ENCODE measurements around the gene KRTAP4-2. TPM values are rescaled to one million over a fixed set of nuclear protein-coding genes. Genes with fewer than 3 reads are reported as not detected.

KRTAP4-2 gene
- total and polyA plus RNA-seq, 2 donors (not counting 3 experiments of a cell fraction or from before 2014, with no cell fraction given): not detected

DNA sequence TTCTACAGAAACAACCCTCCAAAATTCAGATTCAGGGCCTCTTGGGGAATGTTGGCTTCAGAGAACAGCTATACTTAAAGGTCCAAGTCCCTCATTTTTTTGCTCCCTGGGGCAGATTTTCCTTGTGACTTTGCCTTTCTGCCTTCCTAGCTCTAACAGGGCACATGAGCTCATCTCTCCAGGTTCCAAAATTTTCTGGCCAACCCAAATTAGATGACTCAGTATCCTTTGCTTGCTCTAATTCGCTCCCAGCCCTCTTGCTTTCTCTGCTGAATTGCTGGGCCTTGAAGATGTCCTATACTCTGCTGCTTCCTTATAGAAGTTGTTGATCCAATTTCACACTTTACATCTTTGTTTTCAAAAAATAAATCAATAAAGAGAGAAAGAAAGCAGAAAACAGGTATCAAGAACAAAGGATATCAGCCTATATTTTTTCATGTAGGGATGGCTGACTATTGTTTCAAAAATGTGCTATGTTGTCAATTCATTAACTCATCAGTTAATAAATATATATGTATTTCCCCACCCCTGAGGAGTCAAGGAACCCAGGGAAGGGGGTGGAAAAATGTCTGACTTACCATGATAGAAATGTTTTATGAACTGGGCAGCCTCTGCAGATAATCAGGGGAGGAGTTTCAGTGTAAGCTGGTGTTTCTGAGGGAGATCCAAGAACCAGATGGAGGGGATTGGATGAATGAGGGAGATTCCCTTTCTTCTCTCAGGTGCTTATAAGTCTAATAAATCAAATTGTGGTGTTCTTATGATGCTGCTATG is 1.0 kb upstream of the KRTAP4-2 start:
- Histone ChIP-seq H3K4me2 (ENCODE audit: insufficient read depth, low read length) (no peak overlapping the region), H3K79me2 (ENCODE audit: control insufficient read depth, insufficient read depth, low read length) (no peaks in the 10 kb centered on the region), H3K4me3 (replicated peaks in 1 of 3; ENCODE audit: insufficient read depth in 1 of 3, low read depth in 1 of 3, low read length in 3 of 3) (no peak overlapping the region), H2AFZ (ENCODE audit: low read depth, low read length) (no peak overlapping the region), H3K9me3 (replicated peaks; ENCODE audit: control insufficient read depth, insufficient read depth, low read length) (no peaks in the 10 kb centered on the region), H3K27ac (ENCODE audit: insufficient read depth, low read depth, low read length) (no peak overlapping the region), H3K9ac (replicated peaks; ENCODE audit: extremely low read depth, insufficient read depth, low read length) (no peak overlapping the region), H3K27me3 (ENCODE audit: control insufficient read depth in 2 of 2, insufficient read depth in 2 of 2, low read length in 2 of 2) (no peaks in the 10 kb centered on the region), H4K20me1 (replicated peaks; ENCODE audit: control insufficient read depth, extremely low read depth, insufficient read depth, low read length) (no peaks in the 10 kb centered on the region), H3K36me3 (ENCODE audit: control insufficient read depth in 2 of 2, extremely low read depth in 1 of 2, insufficient read depth in 2 of 2, low read length in 2 of 2) (no peaks in the 10 kb centered on the region), H3K4me1 (ENCODE audit: control insufficient read depth, extremely low read depth, insufficient read depth, low read length) (no peaks in the 10 kb centered on the region), H3K9me1 (replicated peaks; ENCODE audit: control insufficient read depth, extremely low read depth, insufficient read depth, low read length) (no peaks in the 10 kb centered on the region)
- TF ChIP-seq POLR2A (IDR thresholded peaks at IDR 0.05; ENCODE audit: low read depth, low read length) (no peak), EZH2 (IDR thresholded peaks at IDR 0.05; ENCODE audit: borderline replicate concordance, low read depth, low read length, severe bottlenecking) (no peak), JUN (IDR thresholded peaks at IDR 0.05; ENCODE audit: borderline replicate concordance, insufficient read depth, insufficient read length, low read depth) (no peak), FOS (IDR thresholded peaks at IDR 0.05; ENCODE audit: borderline replicate concordance, insufficient read depth, low read length) (no peak), GATA2 (IDR thresholded peaks at IDR 0.05; ENCODE audit: insufficient read depth, insufficient read length, low read depth, low read length) (no peak), MYC (IDR thresholded peaks at IDR 0.05; ENCODE audit: low read depth, low read length) (no peak), POLR2AphosphoS5 (IDR thresholded peaks at IDR 0.05; ENCODE audit: insufficient read depth, low read depth, low read length) (no peak)
- TF ChIP-seq, protein P1, sequence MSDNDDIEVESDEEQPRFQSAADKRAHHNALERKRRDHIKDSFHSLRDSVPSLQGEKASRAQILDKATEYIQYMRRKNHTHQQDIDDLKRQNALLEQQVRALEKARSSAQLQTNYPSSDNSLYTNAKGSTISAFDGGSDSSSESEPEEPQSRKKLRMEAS (IDR thresholded peaks at IDR 0.05; ENCODE audit: insufficient read depth, insufficient read length): no peak
- TF ChIP-seq, protein P2, sequence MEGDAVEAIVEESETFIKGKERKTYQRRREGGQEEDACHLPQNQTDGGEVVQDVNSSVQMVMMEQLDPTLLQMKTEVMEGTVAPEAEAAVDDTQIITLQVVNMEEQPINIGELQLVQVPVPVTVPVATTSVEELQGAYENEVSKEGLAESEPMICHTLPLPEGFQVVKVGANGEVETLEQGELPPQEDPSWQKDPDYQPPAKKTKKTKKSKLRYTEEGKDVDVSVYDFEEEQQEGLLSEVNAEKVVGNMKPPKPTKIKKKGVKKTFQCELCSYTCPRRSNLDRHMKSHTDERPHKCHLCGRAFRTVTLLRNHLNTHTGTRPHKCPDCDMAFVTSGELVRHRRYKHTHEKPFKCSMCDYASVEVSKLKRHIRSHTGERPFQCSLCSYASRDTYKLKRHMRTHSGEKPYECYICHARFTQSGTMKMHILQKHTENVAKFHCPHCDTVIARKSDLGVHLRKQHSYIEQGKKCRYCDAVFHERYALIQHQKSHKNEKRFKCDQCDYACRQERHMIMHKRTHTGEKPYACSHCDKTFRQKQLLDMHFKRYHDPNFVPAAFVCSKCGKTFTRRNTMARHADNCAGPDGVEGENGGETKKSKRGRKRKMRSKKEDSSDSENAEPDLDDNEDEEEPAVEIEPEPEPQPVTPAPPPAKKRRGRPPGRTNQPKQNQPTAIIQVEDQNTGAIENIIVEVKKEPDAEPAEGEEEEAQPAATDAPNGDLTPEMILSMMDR (IDR thresholded peaks at IDR 0.05; ENCODE audit: extremely low read depth in 1 of 2, insufficient read depth in 1 of 2, low read depth in 1 of 2, low read length in 2 of 2): no peak
- FAIRE-seq: no peak
- CTCF ChIA-PET: interaction anchor here (1.0 kb wide), 1 partner anchor 322 kb away, joined by 3 read pairs; no protein-coding TSS in a partner anchor
- DNase-seq (ENCODE audit: low read depth, low spot score): no peak
- no TSS peak for BruUV-seq (replicated peaks)
- intact Hi-C loops (cut with micrococcal nuclease) (no loop called here), dilution Hi-C loops (cut with MboI; ENCODE audit: extremely low pct_ligation_motif_present, low sequenced_read_pairs) (no loop called here)
- POLR2A ChIA-PET: no interaction called here
